Stimulated activated CD4-positive, alpha-beta T cell treated with anti-CD3 and anti-CD28 coated beads, Interleukin-4, amount 100 ng/mL, for 48 hours (primary cell): ENCODE measurements around the gene TMIGD1.

Experiments
- DNase-seq, 2 donors: peaks; one replicate each; pipeline ENCODE4 v3.0.0-alpha.2; 2020; ENCODE audit warnings: low read depth in 2 of 2

Gene TMIGD1

DNA sequence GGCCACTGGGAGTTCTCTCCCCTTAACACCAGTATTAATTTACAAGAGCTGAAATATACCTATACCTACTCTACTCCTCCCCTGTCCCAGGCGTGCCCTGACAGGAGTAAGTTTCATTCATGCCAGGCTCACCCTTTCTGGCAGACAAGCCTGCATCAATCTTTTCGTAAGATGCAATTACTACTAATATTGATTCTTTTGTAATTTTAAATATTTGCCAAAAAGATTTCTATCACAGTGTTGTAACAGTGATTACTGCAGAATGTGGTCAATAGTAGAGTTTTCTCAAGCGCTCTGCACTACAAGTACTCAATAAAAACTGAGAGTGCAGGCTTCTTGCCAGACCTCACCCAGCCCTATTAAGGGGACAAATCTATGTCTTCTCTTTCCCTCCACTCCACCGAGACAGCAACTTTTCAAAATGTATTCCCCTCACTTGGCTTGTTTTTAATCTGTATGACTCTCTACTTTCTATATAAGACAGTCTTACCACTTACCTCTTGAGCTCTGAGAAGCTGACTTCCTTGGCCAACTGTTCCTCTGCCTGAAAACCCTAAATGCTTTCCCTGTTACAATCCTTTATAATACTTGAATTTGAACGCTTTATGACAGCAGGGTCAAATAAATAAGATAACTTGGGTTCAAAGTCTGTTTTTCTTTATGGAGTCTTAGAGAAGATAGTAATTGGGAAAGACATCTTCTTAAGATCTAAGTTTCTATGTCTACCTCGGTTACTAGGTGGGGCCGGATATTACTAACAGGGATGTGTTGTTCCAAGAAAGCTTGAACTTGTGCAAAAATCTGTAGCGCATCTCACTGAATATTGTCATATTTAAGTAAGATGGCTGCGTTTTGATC, at the start of gene TMIGD1:
Gene TMIGD1 (minus strand): TSS at position 555 of the 858 bp plus-strand sequence. CDS start 1,924 bp downstream, outside the sequence.
- DNase-seq: no peak

DNA sequence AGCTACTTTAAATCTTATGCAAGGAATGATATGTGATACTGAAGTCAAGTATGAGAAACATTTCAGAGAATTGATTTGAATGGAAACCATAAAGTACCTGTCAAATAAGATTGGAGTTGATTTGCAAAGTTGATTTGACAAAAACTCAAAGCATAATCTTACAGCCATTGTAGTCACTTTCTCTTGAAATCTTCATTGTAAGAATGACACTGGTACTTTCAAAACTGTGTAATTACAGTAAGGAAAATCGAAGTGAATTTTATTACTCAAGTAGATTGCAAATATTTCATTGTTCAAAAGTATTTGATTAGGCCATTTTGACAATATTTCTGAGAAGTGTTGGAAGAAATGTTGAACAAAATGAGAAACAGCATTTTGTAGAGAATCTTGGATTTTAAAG, 48.5 kb upstream of the TMIGD1 start:
- no peak for DNase-seq

DNA sequence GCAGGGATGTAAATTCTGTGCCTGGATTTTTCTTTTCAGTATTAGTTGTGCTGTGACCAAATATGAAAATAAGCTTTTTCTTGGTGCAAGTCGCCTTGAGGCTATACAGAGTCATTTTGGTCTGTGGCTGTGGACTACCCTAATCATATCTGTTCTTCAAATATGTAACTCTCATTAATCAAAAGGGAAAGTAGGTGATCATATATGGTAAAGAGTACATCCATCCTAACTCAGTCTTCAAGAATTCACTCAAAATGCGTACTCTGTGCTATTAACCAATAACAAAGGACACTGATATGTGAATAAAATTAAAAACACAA, 47.4 kb upstream of the TMIGD1 start:
- DNase-seq: no peak

DNA sequence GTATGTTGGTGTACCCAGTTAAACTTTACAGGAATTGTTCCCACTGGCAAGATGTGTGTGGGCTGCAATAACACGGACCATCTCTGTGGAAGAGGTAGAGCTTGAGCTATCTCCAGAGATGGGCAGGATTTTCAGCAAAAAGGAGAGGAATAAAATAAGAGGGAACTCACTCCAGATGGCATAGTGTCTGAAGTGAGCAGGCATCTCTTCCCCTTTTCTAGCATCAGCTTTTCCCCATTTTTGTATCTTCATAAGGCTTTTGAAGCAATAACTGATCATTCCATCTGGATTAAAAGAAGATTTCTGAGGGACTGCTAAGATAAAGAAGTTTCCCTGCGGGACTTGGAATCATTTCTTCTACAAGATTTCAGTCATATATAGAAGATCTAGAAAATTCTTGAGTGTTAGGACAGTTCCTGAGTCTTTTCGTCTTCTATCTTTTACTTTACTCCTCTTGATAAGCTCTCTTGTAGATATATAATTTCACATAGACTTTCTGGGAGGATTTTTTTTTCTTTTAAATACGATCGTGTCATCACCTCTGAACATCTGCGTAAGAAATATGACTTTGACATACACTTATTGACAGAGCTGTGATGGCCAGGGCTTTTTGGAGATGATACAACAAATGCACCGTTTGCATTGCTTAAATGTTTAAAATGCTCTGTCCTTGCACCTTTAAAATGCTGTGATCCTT, 46.9 kb upstream of the TMIGD1 start:
- DNase-seq: no peak

DNA sequence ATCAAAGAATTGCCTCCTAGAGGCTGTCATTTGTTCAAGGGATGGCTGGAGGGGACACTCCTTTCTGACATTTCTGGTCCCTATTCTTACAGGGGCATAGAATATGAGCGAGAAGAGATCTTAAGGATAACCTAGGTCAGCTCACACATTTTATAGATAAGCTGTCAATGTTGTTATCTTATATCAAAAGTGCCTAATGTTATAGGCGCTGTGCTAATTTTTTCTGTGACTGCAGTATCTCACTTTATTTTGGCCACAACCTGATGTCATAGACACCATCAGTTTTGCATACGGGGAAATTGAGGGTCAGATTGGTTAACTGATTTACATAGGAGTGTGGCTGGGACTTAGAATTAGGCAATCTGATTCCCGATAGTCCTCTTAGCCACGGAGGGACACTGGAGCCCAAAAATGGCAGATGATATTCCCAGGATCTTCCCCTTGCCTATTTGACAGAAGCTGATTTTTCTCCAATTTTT, 46.1 kb upstream of the TMIGD1 start:
- no peak for DNase-seq

DNA sequence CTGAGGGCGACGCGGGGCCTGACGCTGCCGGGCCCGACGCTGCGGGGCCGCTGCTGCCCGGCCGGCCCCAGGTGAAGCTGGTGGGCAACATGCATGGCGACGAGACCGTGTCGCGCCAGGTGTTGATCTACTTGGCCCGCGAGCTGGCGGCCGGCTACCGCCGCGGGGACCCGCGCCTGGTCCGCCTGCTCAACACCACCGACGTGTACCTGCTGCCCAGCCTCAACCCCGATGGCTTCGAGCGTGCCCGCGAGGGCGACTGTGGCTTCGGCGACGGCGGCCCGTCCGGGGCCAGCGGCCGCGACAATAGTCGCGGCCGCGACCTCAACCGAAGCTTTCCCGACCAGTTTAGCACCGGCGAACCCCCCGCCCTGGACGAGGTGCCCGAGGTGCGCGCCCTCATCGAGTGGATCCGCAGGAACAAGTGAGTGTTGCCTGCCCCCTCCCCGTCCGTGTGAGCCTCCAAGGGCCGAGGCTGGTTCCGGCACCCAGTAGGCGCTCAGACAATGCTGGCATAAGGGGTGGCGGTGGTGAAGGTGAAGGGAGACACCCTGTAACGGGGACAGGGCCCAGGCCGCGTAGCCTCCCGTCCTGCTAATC, 45.5 kb upstream of the TMIGD1 start:
- peak in 1 of 2 donors; percentile 12 for DNase-seq

GRCh38 chr17:30378825-30379302, 45.0 kb upstream of the TMIGD1 start, which contains the start of gene CPD:
Gene CPD (plus strand): TSS chr17:30378927. CDS start chr17:30378981, 54 bp downstream.
- peak; percentile 96 to 97 for DNase-seq

DNA sequence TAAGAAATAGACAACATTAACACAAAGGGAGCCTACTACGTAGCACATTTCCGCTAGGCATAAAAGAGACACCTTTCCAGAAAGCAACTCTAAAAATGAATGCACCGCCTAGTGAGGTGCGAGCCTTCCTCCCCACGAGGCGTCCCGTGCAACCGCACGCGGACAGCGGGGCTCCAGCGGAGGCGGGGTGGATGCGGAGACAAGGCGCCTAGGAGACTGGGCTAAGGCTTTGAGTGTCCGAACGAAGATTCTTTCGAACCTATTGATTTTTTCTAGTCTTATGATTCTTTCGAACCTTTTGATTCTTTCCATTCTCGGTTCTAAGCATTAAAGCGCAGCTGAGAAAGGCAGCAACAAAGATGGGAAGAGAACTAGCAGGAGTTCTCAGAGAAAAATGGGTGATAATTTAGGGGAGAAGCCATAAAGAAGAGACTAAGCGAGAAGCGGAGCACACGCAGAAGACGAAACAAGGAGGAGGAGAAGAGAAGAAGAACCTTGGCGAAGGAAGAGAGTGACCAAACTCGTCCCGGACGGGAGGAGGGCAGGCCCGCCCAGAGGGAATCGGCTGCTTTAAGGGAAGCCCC, 44.5 kb upstream of the TMIGD1 start:
- peak; percentile 36 to 45 for DNase-seq

DNA sequence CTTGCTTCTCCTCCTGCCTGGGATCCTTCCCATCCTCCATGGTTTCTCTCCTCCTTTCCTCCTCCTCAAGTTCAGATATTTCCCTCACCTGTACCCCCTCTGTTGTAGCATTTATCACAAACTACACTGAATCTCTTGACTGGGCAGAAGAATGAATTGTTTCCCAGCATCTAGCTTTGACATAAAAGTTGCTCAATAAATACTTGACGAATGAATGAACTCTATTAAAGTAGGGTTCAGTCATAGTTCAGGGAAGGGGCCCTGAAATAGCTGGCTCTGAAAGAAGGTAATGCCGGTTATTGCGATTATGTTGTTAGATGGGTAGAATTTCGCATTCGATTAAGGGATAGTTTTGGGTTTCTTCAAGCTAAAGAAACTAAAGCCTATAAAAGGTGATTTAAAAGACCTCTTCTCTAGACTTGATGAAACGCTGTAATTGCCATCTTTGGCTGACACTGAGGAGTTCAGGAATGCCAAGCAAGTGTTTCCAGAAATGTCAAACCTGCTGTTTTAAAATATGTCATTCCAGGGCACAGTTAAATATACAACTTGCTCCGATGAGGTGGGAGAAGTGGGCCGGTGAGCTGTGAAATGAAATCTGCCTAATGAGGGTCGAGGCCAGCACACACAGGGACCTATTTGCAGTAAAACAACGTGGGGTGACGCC, 43.9 kb upstream of the TMIGD1 start:
- DNase-seq: no peak

DNA sequence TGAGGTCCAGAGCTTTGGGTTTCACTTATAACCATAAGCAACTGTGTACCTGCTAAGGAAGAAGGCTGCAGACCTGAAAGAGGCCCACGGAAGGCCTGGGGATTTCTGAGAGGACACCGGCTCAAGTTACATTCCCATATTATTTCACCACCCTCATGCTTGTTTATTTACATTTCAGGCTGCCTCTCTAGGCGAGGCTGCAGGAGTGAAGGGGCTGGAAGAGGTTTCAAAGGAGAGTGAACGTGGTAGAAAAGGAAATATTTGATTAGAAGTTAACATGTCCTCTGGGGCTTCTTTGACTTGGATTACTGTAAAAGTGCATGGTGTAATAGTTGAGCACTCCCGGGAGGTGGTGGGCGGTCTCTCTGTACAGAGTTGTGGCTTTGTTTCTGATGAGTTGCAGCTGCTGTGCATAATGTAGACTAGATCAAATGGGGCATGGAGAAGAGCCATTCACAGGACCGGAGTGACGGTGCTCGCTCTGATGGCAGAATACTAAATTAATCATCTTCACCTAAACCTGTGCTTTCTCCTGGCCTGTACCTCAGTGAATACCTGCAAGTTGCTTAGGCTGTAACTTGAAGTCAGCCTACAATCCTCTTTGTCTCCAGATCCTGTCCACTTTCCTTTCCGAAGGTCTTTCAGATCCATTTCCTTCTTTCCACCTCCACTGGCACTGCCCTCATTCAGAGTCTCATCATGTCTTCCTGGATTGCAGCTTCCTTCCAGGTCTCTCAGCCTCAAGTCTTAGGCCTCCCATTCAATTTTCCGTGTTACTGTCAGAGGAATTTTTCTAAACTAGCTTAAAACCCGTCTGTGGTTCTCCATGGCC, 43.0 kb upstream of the TMIGD1 start:
- DNase-seq: peak; percentile 51 to 52

DNA sequence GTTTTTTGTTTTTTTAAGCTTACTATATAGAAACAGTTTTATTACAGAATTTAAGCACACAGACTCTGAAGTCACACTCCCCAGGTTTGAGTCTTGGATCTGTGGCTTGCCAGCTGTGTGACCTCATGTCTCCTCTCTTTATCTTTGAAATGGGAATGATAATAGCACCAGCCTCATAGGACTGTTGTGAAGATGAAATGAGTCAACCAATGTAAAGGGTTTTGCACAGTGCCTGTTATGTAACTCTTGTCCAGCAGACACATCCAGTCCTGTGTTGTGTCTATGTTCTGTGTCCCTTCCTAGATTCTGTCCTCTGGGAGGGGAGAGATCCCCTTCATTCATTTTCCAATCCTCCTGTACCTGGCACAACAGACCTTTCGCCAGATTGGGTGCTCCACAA, 41.8 kb upstream of the TMIGD1 start:
- DNase-seq: no peak

DNA sequence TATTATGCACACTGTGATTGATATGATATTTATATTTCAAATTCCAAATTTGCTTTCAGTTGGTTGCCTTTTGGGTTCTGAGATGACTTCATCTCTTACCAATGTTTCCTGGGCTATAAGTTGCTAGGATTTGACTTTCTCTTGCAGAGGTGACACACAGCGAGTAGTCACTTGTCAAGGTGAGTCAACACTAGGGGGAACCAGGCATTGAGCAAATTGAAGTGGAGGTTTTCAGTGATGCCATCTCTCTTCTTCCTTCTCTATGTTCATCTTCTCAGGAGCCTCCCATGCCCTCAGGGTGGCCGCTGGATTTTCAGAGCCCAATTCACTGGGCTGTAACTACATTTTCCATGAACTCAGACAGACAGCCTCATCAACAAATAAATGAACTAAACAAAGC, 38.9 kb upstream of the TMIGD1 start:
- peak in 1 of 2 donors; percentile 14 for DNase-seq

GRCh38 chr17:30369995-30370394, 36.1 kb upstream of the TMIGD1 start:
- DNase-seq: no peak

GRCh38 chr17:30368912-30369720, 35.3 kb upstream of the TMIGD1 start:
- no peak for DNase-seq

DNA sequence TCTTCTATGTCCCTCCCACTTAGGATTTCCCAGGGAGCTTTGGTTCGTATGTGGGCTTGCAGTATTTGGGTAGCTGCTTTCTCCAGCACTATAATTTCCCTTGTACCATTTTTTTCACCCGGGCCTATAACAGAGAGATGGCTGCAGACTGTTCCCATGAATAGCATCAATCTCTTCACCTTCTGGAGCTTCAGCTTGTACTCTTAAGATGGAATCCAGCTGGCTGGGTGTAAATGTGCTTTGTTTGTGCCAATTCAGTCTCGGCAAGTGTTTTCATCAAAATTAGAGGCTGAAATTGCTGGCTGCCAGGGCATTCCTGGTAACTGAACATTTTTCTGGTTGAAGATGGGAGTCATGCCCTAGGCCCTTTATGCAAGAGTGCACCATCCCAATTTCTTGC, 32.7 kb upstream of the TMIGD1 start:
- DNase-seq: no peak

- DNase-seq: peak; percentile 63 to 80
These were observed 29.9 kb upstream of the TMIGD1 start for GRCh38 chr17:30363715-30364202.

GRCh38 chr17:30361766-30362279, 28.0 kb upstream of the TMIGD1 start:
- no peak for DNase-seq

- DNase-seq: no peak
These were observed 26.4 kb upstream of the TMIGD1 start for GRCh38 chr17:30360086-30360808.
